GM21528 (cell line): Measurements from ENCODE around the gene PPP2R3B.
A peak's percentile ranks its signal among the peaks of the same experiment; 100 is the strongest.
"Not testable (repeated sequence)": the region's sequence is repeated elsewhere in the genome, so short reads cannot be mapped to it uniquely, and the experiment has no call there.

ENCODE experiments used
- ATAC-seq: cut with Tn5 transposase; IDR thresholded peaks from one replicate; pipeline ENCODE4 v1.9.1; 2021; ENCODE audit warnings: mild to moderate bottlenecking, moderate library complexity; ENCODE audit not compliant: unreplicated experiment, low FRiP score

Gene PPP2R3B, protein sequence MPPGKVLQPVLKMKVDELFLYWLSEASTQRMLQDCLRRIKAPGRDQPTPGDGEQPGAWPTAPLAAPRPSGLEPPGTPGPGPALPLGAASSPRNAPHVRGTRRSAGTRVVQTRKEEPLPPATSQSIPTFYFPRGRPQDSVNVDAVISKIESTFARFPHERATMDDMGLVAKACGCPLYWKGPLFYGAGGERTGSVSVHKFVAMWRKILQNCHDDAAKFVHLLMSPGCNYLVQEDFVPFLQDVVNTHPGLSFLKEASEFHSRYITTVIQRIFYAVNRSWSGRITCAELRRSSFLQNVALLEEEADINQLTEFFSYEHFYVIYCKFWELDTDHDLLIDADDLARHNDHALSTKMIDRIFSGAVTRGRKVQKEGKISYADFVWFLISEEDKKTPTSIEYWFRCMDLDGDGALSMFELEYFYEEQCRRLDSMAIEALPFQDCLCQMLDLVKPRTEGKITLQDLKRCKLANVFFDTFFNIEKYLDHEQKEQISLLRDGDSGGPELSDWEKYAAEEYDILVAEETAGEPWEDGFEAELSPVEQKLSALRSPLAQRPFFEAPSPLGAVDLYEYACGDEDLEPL

DNA sequence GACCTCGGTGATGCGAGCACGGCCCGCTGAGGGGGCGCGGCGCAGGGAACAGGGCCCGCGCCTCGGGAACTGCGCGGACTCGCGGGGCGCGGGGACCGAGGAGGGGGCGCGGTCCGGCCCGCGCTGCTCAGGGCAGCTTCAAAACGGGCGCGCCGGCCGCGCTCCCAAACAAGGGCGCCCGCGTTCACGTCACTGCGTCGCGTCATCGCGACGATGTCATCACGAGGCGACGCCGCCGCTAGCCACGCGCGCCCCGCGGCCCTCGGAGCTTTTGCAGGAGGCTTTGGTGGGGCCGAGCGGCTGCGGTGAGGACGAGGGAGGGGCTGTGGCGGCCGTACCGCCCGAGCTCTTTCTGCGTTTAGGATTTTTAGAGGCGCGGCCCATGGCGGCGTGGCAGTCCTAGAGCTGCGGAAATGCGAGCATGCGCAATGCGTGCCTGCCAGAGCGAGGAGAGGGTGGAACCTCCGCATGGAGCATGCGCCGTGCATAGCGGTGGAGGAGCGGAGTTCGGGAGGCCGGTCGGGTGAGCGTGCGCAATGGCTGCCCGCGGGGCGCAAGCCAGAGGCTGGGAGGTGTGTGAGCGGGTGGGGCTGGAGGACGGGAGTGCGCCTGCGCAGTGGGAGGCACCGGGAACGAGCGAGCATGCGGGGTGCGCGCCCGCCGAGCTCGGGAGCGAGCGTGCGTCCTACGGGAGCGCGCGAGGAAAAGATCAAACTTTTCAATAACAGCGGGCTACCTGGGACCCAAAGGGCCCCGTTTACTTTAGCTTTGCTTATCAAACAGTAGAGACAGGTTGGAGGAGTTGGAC lies at the start of gene PPP2R3B:
Gene PPP2R3B, minus strand, starts transcription at position 140 of the 808 bp plus-strand sequence. CDS start 216 bp downstream, outside the sequence.
- ATAC-seq, result peak; percentile 92

- ATAC-seq, result no peak
Observed at GRCh38 chrX:435536-436122, 48.9 kb upstream of the PPP2R3B start.

DNA sequence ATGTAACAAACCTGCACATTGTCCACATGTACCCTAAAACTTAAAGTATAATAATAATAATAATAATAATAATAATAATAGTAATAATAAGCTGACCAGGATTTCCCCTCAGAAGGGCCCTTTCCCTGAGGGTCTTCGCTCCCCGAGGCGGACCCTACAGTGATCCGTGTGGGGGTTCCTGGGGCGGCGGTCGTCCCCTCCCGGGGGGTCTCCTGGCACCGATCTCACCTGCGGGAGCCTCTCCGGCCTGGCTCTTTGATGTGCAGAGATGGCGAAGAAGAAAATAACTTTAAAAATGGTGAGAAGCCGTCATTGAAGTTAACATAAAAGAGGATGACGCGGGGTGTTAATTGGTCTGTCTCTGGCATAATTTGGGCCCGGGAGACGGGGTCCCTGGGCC lies 48.2 kb upstream of the PPP2R3B start:
- no peak for ATAC-seq

GRCh38 chrX:433771-434170 lies 47.1 kb upstream of the PPP2R3B start:
- no peak for ATAC-seq

GRCh38 chrX:432666-433065 lies 46.0 kb upstream of the PPP2R3B start:
- not testable (repeated sequence) for ATAC-seq

GRCh38 chrX:431492-432111 lies 44.9 kb upstream of the PPP2R3B start:
- no peak for ATAC-seq

DNA sequence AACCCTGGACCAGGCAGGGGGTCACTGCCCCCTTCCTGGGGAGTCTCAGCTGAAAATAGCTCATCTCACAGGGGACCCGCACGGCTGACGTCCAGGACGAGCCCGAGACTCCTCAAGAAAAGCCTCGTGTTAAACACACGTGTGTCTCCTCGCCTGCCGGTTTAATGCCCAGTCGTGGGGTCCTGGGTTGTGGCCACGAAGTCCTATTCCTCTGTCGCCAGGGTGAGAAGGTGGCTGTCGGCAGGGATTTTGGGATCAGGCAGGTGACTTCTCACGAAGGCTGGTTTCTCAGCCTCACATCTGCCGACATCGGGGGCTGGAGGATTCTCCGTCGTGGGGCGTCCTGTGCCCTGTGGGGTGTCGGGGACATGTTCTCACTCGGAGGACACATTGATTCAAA lies 44.3 kb upstream of the PPP2R3B start:
- no peak for ATAC-seq

GRCh38 chrX:429266-429825 lies 42.6 kb upstream of the PPP2R3B start:
- ATAC-seq, result no peak

- ATAC-seq, result no peak
Observed at GRCh38 chrX:427812-428725, 41.4 kb upstream of the PPP2R3B start.

- no peak for ATAC-seq
Observed at GRCh38 chrX:426881-427280, 40.2 kb upstream of the PPP2R3B start.

GRCh38 chrX:425056-425455 lies 38.3 kb upstream of the PPP2R3B start:
- no peak for ATAC-seq

DNA sequence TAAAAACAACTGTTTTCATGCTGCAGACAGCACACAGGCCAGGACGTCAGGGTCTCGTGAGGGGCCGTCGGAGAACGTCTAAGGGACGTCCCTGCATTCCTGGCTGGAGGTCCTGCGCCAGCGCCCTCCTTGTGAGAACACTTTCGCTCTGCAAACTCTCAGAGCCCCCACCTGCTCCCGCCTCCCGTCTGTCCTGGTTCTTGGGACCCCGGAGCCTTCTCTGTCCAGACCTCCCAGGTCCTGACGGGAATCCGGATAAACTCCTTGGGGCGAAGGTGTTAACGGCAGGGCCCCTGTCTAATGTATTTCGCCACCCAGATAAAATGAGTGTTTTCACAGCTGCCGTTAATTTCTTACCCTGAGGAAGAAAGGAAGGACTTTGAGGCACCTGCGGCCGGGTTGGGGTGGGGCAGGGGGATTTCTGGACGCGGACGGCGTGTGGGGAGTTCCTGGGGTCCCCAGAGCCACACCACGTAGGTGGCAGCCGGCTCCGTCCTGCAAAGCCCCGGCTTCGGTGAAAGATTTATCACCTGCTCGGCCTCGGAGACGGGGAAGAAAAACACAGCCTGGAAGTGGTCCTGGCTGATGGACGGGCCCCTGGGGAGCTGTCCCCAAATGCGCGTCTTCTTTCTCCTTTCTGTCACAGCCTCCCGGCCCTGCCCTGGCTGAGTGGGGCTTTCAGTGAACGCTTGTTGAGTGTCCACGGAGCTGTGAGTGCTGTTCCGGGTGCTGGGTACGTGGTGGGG lies 35.1 kb upstream of the PPP2R3B start:
- ATAC-seq, result no peak

GRCh38 chrX:420496-421223 lies 34.0 kb upstream of the PPP2R3B start:
- no peak for ATAC-seq

- no peak for ATAC-seq
Observed at GRCh38 chrX:418927-419729, 32.4 kb upstream of the PPP2R3B start.

GRCh38 chrX:415498-415897 lies 28.8 kb upstream of the PPP2R3B start:
- not testable (repeated sequence) for ATAC-seq

DNA sequence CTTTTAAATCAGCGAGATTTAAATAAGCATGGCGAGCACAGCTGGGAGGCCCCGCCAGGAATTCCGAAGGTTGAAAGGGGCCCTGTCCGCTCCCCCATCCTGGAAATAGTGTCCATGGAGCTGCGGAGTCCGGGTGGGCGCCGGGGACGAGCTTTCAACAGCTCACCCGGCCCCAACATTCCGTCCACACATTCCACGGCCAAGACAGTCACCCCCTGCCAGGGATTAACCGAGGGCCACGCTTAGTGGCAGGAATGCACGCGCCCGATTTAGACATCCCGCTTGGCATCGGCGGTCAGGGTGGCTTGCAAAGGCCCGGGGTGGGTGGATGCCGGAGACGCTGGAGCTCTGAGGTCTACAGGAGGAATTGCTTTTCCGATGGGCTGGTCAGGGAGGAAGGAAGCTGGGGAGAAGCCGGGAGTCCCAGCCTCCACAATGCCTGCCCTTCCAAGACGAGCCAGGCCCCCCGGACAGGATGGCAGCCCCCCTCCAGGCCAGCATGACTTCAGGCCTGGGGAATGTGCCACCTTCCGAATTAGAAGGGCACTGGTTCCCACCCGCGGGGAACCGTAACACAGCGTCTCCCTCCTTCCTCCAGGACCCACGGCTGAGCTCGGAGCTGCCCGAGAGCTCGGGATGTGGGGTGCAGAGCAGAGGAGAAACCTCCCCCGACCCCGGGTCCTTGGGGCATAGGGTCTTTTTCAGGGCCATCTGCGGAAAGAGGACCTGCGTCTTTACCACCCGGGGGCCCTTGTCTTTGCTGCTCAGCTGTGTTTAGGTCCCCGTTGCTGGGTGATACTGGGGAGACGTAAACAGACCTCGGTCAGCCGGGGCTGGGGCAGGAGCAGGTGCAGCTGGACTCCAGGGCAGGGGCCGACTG lies 26.9 kb upstream of the PPP2R3B start:
- no peak for ATAC-seq
